HepG2 (cell line): ENCODE results near the gene LATS1. TPM values are rescaled to one million over a fixed set of nuclear protein-coding genes. Genes with fewer than 3 reads are reported as not detected.

Source experiments
- ARNT ChIP-seq: fragments of 450-650 bp; IDR thresholded peaks from 2 replicates; pipeline ENCODE4 v1.6.1; 2017
- BCL3 ChIP-seq: sonication (generic); formaldehyde crosslinking; IDR thresholded peaks from 2 replicates; pipeline ENCODE4 v1.5.1; 2020; ENCODE audit warnings: mild to moderate bottlenecking, missing genetic modification reagents, moderate library complexity
- CC2D1A ChIP-seq: sonication (generic); formaldehyde crosslinking; IDR thresholded peaks from 2 replicates; pipeline ENCODE4 v1.8.1; 2023; ENCODE audit warnings: mild to moderate bottlenecking, missing genetic modification reagents
- GTF3A ChIP-seq: sonication (generic); formaldehyde crosslinking; conservative IDR thresholded peaks from 2 replicates; pipeline ENCODE4 v1.4.0; 2020; ENCODE audit warnings: mild to moderate bottlenecking, missing genetic modification reagents
- HIVEP1 ChIP-seq: sonication (generic); formaldehyde crosslinking; IDR thresholded peaks from 2 replicates; pipeline ENCODE4 v1.4.0; 2020; ENCODE audit warnings: mild to moderate bottlenecking, missing genetic modification reagents
- KDM5A ChIP-seq: fragments of 200-600 bp; sonication (generic); IDR thresholded peaks from 2 replicates; pipeline ENCODE4 v1.7.0; 2018; ENCODE audit warnings: antibody characterized with exemption, mild to moderate bottlenecking, low read length, borderline replicate concordance
- KDM6A ChIP-seq: IDR thresholded peaks from 2 replicates; pipeline ENCODE4 v1.6.1; 2016; ENCODE audit warnings: low read depth
- MBD4 ChIP-seq: IDR thresholded peaks from 2 replicates; pipeline ENCODE4 v1.6.1; 2012; ENCODE audit warnings: low read length, inconsistent platforms, borderline replicate concordance
- POGZ ChIP-seq: sonication (generic); formaldehyde crosslinking; IDR thresholded peaks from 2 replicates; pipeline ENCODE4 v1.4.0; 2020; ENCODE audit warnings: mild to moderate bottlenecking, missing genetic modification reagents
- RARA ChIP-seq: IDR thresholded peaks from 2 replicates; pipeline ENCODE4 v1.6.1; 2016; ENCODE audit warnings: missing genetic modification reagents, missing compliant biosample characterization
- RELA ChIP-seq: sonication (generic); formaldehyde crosslinking; IDR thresholded peaks from 2 replicates; pipeline ENCODE4 v1.4.0; 2020; ENCODE audit warnings: missing genetic modification reagents
- RNF219 ChIP-seq: sonication (generic); formaldehyde crosslinking; IDR thresholded peaks from 2 replicates; pipeline ENCODE4 v1.5.0; 2020; ENCODE audit warnings: mild to moderate bottlenecking, missing genetic modification reagents
- SOX6 ChIP-seq, 2 experiments: fragments of 450-650 bp in 1 of 2; sonication (generic) in 1 of 2; formaldehyde crosslinking in 1 of 2; IDR thresholded peaks; 2 replicates each; pipeline versions ENCODE4 v1.4.0 to v1.6.1; 2017 to 2020; ENCODE audit warnings: antibody characterized with exemption in 1 of 2, mild to moderate bottlenecking in 1 of 2, missing genetic modification reagents in 1 of 2
- TOE1 ChIP-seq: sonication (generic); formaldehyde crosslinking; IDR thresholded peaks from 2 replicates; pipeline ENCODE4 v1.4.0; 2020; ENCODE audit warnings: mild to moderate bottlenecking, missing genetic modification reagents
- ZEB1 ChIP-seq: IDR thresholded peaks from 2 replicates; pipeline ENCODE4 v1.6.1; 2012; ENCODE audit warnings: mild to moderate bottlenecking, low read depth, inconsistent platforms; ENCODE audit not compliant: insufficient replicate concordance
- ZHX1 ChIP-seq: sonication (generic); formaldehyde crosslinking; IDR thresholded peaks from 2 replicates; pipeline ENCODE4 v1.8.1; 2022; ENCODE audit warnings: low read depth, mild to moderate bottlenecking, missing genetic modification reagents
- ZMAT5 ChIP-seq: sonication (generic); formaldehyde crosslinking; IDR thresholded peaks from 2 replicates; pipeline ENCODE4 v1.5.0; 2020; ENCODE audit warnings: mild to moderate bottlenecking, low read depth, missing genetic modification reagents, borderline replicate concordance
- ZNF34 ChIP-seq: sonication (generic); formaldehyde crosslinking; IDR thresholded peaks from 2 replicates; pipeline ENCODE4 v1.4.0; 2020; ENCODE audit warnings: mild to moderate bottlenecking, missing genetic modification reagents, borderline replicate concordance
- ZNF792 ChIP-seq: IDR thresholded peaks from 2 replicates; pipeline ENCODE4 v1.6.1; 2016
- polyA plus RNA-seq, 8 experiments: library from polyadenylated mRNA; depleted of rRNA in 3 of 8; stranded (reverse) in 7 of 8; unstranded in 1 of 8; fragments of >200 nt; fragmentation: Illumina TruSeq in 4 of 8; extraction: Trizol in 4 of 8; gene quantifications; 2 replicates each; pipeline versions ENCODE4 v1.2.1 to v1.2.3, GENCODE V29; 2011 to 2016; ENCODE audit warnings: low read depth in 4 of 8, missing spikeins in 1 of 8, mixed read lengths in 1 of 8; ENCODE audit not compliant: insufficient read depth in 1 of 8
- total RNA-seq, 5 experiments: library from RNA; depleted of rRNA; stranded (reverse); fragments of >200 nt; fragmentation: Illumina TruSeq; extraction: Trizol; gene quantifications; 2 replicates each; pipeline ENCODE4 v1.2.3, GENCODE V29; 2016; ENCODE audit warnings: low read depth in 1 of 5
- TF ChIP-seq, protein P1 (sequence below): IDR thresholded peaks from 2 replicates; pipeline ENCODE4 v1.6.1; 2012; ENCODE audit warnings: inconsistent platforms
- TF ChIP-seq, protein P2 (sequence below): sonication (generic); formaldehyde crosslinking; conservative IDR thresholded peaks from 2 replicates; pipeline ENCODE4 v1.8.1; 2023; ENCODE audit warnings: missing genetic modification reagents

LATS1 gene
- total and polyA plus RNA-seq, 2 of the 13 experiments (the other 11 are each of a cell fraction or from before 2014, with no cell fraction given) = 9.9 to 12.6 TPM

- TF ChIP-seq ZHX1 (peak; percentile 80; the same call in 1 of the 2 replicates), HIVEP1 (peak; percentile 72), GTF3A (CRISPR knock-in tag) (no peak), SOX6 (IDR thresholded peaks at IDR 0.05) (no peak), SOX6 (CRISPR knock-in tag; IDR thresholded peaks at IDR 0.05) (peak; percentile 43), ZEB1 (no peak), RARA (CRISPR knock-in tag) (peak; percentile 23; the same call in 1 of the 2 replicates), POGZ (peak; percentile 99), KDM6A (no peak), BCL3 (CRISPR knock-in tag) (peak; percentile 80; the same call in 1 of the 2 replicates), ZNF792 (CRISPR knock-in tag) (peak; percentile 85), KDM5A (peak; percentile 94), RNF219 (no peak; the same call in 1 of the 2 replicates), ARNT (no peak), CC2D1A (CRISPR knock-in tag) (peak; percentile 82; the same call in 1 of the 2 replicates), RELA (CRISPR knock-in tag) (0 out of 2 replicates have a peak, but pooled peaks have one; percentile 25), MBD4 (no peak), ZMAT5 (CRISPR knock-in tag) (no peak), ZNF34 (CRISPR knock-in tag) (peak; percentile 70; the same call in 1 of the 2 replicates), TOE1 (no peak)
- TF ChIP-seq, protein P1, sequence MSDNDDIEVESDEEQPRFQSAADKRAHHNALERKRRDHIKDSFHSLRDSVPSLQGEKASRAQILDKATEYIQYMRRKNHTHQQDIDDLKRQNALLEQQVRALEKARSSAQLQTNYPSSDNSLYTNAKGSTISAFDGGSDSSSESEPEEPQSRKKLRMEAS = peak; percentile 89
- TF ChIP-seq, protein P2, sequence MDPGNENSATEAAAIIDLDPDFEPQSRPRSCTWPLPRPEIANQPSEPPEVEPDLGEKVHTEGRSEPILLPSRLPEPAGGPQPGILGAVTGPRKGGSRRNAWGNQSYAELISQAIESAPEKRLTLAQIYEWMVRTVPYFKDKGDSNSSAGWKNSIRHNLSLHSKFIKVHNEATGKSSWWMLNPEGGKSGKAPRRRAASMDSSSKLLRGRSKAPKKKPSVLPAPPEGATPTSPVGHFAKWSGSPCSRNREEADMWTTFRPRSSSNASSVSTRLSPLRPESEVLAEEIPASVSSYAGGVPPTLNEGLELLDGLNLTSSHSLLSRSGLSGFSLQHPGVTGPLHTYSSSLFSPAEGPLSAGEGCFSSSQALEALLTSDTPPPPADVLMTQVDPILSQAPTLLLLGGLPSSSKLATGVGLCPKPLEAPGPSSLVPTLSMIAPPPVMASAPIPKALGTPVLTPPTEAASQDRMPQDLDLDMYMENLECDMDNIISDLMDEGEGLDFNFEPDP (CRISPR knock-in tag) = no peak
These were observed 28.4 kb upstream of the LATS1 start, which contains the start of gene NUP43 (continued) for GRCh38 chr6:149746147-149746946.
